Upper lobe of left lung (tissue), 4 donors: ENCODE results near the gene RAPGEF2.
"Not testable (repeated sequence)": the region's sequence is repeated elsewhere in the genome, so short reads cannot be mapped to it uniquely, and the experiment has no call there.

Source experiments
- EP300 ChIP-seq, 4 donors: sonication (generic); formaldehyde crosslinking; IDR thresholded peaks; one replicate each; pipeline ENCODE4 v1.5.1; 2017; ENCODE audit warnings: antibody characterized with exemption in 4 of 4, control low read depth in 2 of 4
- POLR2A ChIP-seq, 4 donors: fragments of 450-650 bp; IDR thresholded peaks; one replicate each; pipeline ENCODE4 v1.5.1; 2016 to 2017; ENCODE audit warnings: antibody characterized with exemption in 4 of 4, mild to moderate bottlenecking in 2 of 4
- POLR2AphosphoS5 ChIP-seq, 2 donors: sonication (generic); formaldehyde crosslinking; IDR thresholded peaks; one replicate each; pipeline ENCODE4 v1.5.1; 2017; ENCODE audit warnings: antibody characterized with exemption in 2 of 2
- TF ChIP-seq, protein P1 (sequence below), 6 experiments: fragments of 450-650 bp in 4 of 6; fragments of 200-600 bp in 2 of 6; sonication (generic) in 2 of 6; IDR thresholded peaks; one replicate each; pipeline ENCODE4 v1.5.1; 2016 to 2019; ENCODE audit warnings: antibody characterized with exemption in 6 of 6

GRCh38 chr4:159116693-159117092 is 13.8 kb downstream of the RAPGEF2 start:
- TF ChIP-seq, protein P1, sequence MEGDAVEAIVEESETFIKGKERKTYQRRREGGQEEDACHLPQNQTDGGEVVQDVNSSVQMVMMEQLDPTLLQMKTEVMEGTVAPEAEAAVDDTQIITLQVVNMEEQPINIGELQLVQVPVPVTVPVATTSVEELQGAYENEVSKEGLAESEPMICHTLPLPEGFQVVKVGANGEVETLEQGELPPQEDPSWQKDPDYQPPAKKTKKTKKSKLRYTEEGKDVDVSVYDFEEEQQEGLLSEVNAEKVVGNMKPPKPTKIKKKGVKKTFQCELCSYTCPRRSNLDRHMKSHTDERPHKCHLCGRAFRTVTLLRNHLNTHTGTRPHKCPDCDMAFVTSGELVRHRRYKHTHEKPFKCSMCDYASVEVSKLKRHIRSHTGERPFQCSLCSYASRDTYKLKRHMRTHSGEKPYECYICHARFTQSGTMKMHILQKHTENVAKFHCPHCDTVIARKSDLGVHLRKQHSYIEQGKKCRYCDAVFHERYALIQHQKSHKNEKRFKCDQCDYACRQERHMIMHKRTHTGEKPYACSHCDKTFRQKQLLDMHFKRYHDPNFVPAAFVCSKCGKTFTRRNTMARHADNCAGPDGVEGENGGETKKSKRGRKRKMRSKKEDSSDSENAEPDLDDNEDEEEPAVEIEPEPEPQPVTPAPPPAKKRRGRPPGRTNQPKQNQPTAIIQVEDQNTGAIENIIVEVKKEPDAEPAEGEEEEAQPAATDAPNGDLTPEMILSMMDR (IDR thresholded peaks at IDR 0.05) = not testable (repeated sequence)
- TF ChIP-seq POLR2A, POLR2AphosphoS5, EP300 (IDR thresholded peaks at IDR 0.05): not testable (repeated sequence)
